HL-60/S4 treated with retinoic acid at 250 ng/mL for 4 days and 3 days (cell line): ENCODE results near the gene ZFYVE28.

ENCODE experiments used
- in situ Hi-C: fragments of 300-500 bp; cut with MboI; formaldehyde crosslinking; loops from 2 replicates; pipeline ENCODE4 v1.7.0; 2022; ENCODE audit warnings: low sequenced_read_pairs

The ZFYVE28 gene

GRCh38 chr4:2252530-2253091, 165.8 kb downstream of the ZFYVE28 start:
- in situ Hi-C loops = no loop called here

DNA sequence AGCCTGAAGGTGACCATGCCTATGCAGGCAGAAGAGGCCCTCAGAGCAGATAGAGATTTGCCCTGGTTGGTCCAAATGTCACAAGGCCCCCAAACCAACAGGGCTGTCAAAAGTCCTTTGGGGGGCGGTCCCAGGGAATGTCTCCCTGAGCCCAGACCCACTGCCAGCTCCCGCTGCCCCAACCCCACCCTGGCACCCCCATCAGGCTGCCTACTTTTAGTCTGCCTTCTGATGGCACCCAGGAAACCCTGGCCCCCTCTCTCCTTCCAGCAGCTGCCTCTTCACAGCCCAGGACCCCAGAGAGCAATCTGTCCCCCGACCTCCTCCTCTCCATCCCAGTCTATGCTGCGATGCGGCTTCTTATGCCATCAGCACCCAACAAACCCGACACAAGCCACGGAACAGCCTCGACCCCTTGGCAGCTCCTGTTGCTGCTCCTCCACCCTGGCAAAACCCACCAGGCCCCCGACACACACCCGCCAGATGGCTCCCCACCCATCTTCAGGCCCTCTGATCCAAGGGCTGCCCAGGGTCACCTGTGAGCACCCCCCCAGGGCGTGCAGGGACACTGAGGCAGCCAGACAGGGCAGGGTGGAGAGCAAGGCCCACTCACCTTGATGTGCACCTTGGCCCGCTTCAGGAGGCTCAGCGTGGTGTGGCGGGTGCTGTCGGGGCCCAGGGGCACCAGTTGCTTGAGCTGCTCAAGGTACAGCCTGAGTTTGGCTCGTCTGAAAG, 166.5 kb downstream of the ZFYVE28 start:
- in situ Hi-C loops = no loop called here

DNA sequence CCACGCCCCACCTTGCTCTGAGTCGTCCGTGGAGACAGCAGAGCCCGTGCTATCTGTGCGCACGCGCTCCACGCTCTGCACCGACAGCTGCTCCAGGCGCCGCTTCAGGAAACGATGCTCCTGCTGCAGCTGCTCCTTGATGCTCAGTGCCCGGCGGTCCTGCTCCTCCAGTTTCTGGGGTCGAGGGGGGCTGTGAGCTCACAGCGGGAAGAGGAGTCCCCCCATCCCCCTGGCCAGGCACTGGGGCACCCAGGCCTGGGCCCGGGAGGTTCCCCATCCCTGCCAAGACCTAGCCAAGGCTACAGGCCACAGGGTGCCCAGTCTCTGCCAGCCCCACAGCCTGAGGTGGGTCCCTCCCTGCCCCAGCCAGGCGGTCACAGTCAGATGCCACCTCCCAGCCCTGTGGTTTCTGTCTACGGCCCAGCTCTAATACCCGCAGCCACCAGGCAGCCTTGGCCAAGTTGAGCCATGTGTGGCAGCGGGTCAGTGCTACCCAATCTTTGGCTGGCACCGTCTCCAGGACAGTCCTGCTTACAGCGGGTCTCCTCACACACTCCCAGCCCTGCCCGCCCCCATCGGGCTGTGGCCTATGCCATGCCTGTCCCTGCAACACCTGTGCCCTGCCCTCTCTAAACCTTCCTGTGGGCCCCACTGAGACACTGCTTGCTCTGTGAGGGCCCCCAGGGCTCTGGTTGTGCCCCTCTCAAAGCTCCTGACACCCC, 167.2 kb downstream of the ZFYVE28 start:
- in situ Hi-C loops = no loop called here

GRCh38 chr4:2250357-2251072, 167.9 kb downstream of the ZFYVE28 start:
- in situ Hi-C loops = no loop called here

DNA sequence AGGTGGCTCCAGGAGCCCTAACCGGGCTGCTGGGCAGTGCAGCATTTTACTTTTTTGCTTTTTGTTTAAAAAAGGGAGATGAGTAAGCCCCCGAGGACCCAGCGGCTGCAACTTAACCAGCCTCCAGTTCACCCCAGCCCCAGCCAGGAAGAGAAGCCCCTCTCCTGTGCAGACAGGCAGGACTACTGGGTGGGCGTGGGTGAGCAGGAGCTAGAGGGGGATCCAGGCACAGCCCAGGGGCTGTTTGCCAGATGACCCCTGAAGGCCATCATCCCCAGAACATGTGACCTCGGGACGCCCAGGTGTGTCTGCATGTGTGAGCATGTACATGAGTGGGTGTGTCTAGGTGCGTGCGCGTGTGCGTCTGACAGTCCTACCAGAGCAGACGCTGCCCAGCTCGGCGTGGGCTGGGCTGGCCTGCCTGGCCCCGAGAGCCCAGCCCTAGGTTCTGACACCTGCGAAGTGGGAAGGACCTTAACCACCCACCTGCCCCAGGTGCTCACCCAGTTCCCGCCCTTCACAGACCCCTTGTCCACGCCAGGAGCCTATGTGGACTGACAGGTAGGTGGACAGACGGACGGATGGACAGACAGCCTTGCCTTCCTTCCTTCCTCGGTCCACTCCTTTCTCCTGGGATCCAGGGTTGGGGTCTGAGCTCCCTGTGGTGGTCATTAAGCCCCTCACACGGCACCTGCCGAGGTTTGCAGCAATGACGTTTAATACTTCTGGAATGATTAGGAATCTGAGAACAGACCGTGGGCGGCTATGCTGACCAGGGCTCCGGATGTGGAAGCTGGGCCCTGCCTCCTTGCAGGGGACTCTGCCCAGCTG, 168.7 kb downstream of the ZFYVE28 start:
- in situ Hi-C loops = no loop called here

DNA sequence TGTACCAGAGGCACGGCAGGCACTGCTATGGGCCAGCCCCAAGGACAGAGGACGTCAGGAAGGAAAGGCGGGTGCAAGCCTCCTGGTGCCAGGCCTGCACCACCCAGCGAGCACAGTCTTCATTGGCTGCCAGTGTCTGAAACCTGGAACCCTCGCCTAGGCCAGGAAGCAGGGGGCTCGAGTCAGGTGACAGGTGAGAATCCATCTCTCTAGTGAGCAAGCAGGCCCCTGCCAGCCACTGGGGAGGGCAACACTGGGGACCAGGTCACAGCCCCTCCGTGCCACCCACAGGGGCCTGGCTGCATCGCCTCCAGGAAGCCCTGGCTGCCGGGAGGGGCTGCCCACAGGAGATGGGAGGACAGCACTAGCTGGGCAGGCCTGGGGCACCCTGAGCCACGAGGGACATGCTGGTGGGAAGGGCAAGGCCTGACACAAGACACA, 169.6 kb downstream of the ZFYVE28 start:
- in situ Hi-C loops = no loop called here

DNA sequence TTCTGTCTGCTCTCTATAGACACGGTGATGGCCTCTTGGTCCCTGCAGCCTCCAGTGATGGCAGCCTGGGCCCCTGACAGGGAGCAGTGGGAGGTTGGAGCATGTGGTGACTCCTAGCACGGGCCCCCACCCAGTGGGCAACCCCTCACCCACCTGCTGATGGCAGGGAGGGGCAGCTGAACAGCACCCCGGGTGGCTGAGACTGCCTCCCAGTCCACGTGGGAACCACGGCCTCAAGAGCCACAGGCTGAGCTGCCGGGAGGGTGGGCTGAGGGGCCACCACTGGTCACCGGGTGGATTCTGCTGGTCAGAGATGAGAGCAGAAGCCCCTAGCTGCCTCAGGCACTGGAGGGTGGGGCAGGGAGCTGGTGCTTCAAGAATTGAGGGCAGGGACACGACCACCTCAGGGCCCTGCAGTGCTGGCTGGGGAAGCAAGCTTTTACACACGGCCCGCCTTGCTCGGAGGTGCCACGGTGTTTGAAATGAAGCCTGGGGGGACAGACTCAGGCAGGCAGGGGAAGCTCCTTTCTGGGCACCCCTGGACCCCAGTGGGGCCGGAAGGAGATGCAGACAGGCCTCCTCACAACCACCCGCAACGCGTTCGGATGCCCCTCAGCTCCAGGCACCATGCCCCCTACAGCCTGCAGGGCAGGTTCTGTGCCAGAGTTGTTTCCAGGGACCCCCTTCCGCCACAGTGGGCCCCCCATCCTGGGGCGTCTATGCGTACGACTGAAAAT, 170.2 kb downstream of the ZFYVE28 start:
- in situ Hi-C loops = no loop called here

DNA sequence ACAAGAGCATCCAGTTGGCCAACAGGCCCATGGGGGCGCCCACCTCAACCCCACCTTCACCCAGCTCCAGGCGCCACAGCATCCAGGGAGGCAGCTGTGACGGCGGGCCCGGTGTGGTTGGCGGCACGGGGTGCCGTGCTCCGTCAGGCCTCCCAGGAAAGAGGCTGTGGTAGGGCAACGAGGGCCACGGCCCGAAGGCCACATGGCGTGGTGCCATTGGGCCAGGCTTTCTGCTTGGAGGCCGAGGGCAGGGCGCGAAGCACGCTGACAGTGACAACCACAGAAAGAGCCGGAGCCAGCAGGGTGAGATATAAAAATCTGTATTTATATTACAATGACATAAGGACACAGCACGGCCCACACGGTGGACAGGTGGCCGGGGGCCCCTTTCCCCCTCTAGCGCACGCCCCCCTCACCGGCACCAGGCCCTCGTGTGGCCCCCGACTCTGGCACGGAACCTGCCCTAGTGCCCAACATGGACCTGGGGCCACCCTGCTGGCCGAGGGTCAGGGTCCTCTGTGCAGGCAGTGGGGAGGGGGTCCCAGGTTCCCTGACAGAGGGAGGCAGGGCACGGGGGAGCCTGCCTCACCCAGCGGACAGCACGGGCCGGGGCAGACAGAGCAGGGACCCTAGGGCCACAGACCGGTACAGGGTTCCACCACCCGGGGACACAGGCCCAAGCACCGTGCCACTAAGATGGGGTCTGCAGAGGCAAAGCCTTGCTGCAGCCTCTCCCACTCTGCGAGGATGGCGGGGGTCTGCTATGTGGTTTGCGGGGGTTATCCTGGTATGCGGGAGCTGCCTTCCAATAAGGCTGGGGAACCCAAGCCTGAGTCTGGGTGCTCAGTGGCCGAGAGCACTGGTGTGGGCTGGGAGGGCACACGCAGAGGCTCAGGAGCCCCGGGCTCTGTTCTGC, 171.1 kb downstream of the ZFYVE28 start:
- in situ Hi-C loops = no loop called here

DNA sequence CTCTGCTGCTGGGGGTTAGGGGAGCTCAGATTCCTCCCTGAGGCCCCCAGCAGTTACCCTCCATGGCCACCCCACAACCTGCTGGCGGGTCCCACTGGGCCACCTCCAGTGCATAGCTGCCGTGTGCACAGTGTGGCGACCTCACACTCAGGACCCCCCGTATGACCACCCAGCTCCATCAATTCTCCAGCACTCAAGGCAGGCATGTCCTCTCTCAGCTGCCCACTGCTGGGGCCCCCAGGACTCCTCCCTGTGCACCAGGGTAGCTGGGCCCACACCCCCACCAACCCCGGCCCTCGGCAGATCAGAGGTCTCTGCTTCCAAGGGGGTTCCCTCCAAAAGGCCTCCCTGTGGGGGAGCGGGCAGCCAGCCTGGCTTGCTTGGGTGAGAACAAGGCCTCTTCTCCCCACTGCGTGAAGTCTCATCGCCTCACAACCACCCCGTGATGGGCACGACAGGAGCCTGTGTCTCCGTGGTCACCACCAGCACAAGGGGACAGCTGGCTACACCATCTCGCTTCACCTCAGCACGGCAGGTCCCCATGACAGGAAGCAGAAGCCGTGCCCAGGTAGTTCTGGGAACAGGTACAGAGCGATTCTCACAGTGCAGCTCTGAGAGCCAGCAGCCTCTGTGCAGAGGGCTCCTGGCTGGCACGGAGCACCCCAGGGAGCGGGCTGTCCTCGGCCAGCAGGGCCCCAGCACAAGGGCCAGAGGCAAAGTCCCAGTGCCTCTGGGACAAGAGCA, 171.9 kb downstream of the ZFYVE28 start:
- in situ Hi-C loops = no loop called here

GRCh38 chr4:2245787-2246275, 172.6 kb downstream of the ZFYVE28 start:
- in situ Hi-C loops = no loop called here

GRCh38 chr4:2245057-2245786, 173.2 kb downstream of the ZFYVE28 start:
- in situ Hi-C loops = no loop called here

DNA sequence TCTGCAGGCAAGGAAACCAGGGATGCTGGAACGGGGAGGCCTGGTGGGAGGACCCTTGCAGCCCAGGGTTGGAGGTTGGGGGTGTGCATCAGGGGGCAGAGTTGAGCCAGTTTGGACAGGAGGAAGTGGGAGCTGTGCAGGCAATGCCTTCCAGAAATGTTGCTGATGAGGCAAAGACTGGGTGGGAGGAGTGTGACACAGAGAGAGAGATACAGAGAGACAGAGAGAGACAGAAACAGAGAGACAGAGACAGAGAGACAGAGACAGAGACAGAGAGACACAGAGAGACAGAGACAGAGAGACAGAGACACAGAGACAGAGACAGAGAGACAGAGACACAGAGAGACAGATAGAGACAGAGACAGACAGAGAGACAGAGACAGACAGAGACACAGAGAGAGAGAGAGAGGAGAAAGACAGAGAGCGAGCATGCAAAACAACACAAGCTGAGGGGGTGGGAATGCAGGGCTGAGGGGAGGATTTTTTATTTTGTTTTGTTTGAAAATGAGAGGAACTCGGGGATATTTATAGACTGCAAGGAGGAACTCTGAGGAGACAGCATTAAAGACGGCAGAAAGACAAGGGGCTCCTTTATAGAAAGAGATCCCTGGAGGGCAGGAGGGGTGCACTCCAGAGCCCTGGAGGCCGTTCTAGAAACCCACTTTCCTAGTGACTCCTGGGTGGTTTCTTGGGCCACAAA, 174.6 kb downstream of the ZFYVE28 start:
- in situ Hi-C loops = no loop called here

DNA sequence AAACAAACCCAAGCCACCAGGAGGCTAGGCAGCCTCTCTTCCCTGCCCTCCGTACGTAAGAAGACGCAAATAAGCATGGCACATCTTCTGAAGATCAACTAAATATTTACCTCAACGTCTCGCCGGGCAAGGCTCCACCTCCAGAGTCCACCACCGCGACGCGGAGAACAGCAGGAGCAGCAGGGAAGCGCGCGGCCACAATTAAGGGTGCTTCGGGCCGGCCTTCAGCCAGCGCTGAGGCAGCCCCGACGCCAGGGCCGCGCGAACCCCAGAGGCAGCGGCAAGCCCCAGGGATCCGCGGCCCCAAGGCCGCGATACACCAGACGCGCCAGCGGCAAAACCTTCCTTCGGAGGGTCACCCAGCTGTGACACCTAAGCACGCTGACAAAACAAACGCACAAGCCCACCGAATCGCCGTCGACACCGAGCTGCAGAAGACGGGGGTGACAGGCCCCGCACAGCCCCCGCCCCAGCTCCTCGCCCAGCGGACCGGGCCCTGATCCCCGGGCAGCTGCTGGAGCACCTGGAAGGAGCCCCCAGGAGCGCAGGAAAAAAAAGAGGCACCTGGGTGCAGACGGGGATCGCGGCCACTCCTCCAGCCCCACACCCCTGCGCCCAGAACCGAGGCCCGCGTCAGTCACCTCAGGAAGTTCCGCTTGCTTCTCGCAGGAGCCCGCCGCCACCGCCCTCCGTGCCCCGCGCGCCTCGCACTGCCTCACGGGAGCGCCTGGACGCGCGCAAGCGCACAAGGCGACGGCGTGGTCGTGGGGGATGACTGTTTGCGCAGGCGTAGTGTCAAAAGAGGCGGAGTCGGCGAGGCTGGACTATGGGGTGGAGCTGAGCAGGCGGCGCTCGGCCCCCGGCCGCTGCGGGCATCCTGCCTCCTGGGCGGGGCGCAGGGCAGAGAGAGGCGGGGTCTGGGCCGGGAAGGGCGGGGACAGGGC, 176.8 kb downstream of the ZFYVE28 start, which contains the start of the genes HAUS3 and POLN:
HAUS3 (minus strand) TSS at position 712 of the 944 bp plus-strand sequence. CDS start 1,175 bp downstream, outside the sequence.
POLN (minus strand) TSS at position 712 of the 944 bp plus-strand sequence. CDS start 12,890 bp downstream, outside the sequence.
- in situ Hi-C loops = no loop called here

DNA sequence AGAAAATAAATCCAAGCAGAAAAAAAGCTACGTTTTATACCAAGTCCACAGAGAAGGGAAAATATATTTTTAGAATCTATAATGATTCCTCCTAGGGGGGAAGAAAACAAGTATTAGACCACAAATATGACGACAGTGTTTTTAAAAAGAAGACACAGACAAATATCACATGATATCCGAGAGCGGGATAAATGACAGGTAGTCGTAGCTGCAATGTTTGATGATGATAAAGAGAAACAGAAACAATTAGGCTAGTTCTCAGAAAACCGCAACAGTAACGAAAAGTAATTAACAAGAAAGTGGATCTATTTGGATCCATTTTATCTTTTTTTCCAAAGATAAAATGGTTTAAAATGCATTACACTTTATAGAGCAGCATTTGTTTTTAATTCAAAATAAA, 177.4 kb downstream of the ZFYVE28 start:
- in situ Hi-C loops = no loop called here

GRCh38 chr4:2236944-2237666, 181.3 kb downstream of the ZFYVE28 start:
- in situ Hi-C loops = no loop called here
